ENCODE results near the gene RIBC1. TPM values are rescaled to one million over a fixed set of nuclear protein-coding genes. Genes with fewer than 3 reads are reported as not detected.
A peak's percentile ranks its signal among the peaks of the same experiment; 100 is the strongest.

Gene RIBC1
- polyA plus RNA-seq, 1 of the 3 experiments (the other 2 are of a cell fraction): 0.33 TPM

DNA sequence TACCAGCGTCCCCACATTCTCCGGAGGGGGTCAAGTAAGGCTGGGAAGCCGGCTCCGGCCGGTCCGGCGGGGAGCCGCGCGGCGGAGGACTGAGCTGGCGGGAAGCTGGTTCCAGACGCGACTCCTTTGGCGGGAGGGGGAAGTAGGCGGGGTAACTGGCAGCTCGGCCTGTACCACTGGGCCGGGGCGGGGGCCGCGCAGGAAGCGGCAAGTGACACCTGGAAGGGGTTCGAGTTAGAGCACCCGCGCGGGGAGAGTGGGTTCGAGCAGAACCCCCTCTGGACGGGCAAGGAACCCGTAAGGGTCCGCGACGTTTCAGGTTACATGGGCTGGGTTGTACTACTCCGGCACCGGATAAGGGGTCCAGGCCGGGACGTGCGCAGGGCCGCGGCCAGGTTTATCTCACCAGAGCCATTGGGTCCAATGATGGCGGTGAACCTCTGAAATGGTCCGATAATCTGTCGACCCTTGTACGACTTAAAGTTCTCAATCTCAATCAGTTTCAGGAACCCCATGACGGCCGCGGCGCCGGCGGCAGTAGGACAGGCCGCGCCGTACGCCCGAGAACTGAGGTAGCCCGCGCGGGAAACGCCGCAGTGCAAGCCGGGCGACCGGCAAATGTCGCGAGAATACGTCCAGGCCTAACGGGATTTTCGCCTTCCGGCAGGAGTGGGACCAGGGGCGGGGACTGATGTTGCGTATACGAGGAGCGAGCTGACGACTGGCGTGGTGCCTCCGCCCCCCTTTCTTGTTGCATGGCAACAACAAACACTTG is 400 bp upstream of the RIBC1 start, which contains the start of gene SMC1A (continued):
- TF ChIP-seq GATA2 (CRISPR knock-in tag; IDR thresholded peaks at IDR 0.05) (no peak), IRF3 (IDR thresholded peaks at IDR 0.05; ENCODE audit: low read depth, low read length) (no peak), FOXJ3 (CRISPR knock-in tag; IDR thresholded peaks at IDR 0.05) (no peak), ZBTB33 (IDR thresholded peaks at IDR 0.05; ENCODE audit: borderline replicate concordance, low read depth) (peak; percentile 98), NFIC (IDR thresholded peaks at IDR 0.05; ENCODE audit: borderline replicate concordance) (no peak), PBX3 (IDR thresholded peaks at IDR 0.05) (0 out of 2 replicates have a peak, but pooled peaks have one; percentile 9), ELF1 (IDR thresholded peaks at IDR 0.05) (peak; percentile 62)

DNA sequence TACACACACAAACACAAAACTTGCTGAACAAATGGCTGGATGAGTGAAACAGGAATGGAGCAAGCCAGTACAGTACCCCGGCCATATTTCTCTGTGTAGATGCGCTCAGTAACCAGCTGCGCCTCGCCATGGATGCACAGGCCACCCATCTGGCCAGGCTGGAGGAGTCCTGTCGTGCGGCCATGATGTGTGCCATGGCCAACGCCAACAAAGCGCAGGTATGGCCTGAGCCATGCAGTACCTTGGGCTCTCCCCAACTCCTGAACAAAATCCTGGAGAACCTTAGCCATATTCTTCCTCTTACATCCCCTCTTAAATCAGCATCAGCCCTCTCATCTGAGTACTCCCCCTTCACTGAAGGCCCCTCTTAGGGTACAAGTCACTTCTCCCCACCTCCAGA is 7.1 kb downstream of the RIBC1 start:
- no peak overlapping the region for H3K4me3 ChIP-seq (ENCODE audit: low read depth in 2 of 2, low read length in 1 of 2)
- no peaks in the 10 kb centered on the region for H3K9me3 ChIP-seq
- no peak overlapping the region for H3K4me2 ChIP-seq
- WGBS (ENCODE audit: low lambda C conversion rate): 100% methylated on average over 8 of the region's 8 CpGs
- no peaks in the 10 kb centered on the region for H4K20me1 ChIP-seq (ENCODE audit: insufficient read depth)
- DNase-seq: no peak
- H3K36me3 ChIP-seq (replicated peaks in 1 of 2; ENCODE audit: control insufficient read depth in 1 of 2, insufficient read depth in 2 of 2, low read length in 1 of 2): peaks cover 4 to 33% of the 10 kb centered on the region in 2 experiments
- H3K9me2 ChIP-seq: no peaks in the 10 kb centered on the region
- H2AFZ ChIP-seq (ENCODE audit: low read depth): no peak overlapping the region
- H3K9ac ChIP-seq: no peak overlapping the region
- CTCF ChIA-PET: no interaction called here
- peaks cover 3 to 8% of the 10 kb centered on the region in 2 experiments; a peak in 1 of 4 replicates for H3K4me1 ChIP-seq (ENCODE audit: control insufficient read depth in 1 of 2, insufficient read depth in 2 of 2, low read depth in 1 of 2, low read length in 1 of 2)
- H3K79me2 ChIP-seq (ENCODE audit: insufficient read depth): peaks cover 17% of the 10 kb centered on the region
- POLR2A ChIA-PET: no interaction called here
- no peak overlapping the region for H3K27ac ChIP-seq (ENCODE audit: low read depth in 2 of 2, low read length in 1 of 2)
- H3K27me3 ChIP-seq (ENCODE audit: insufficient read depth): no peaks in the 10 kb centered on the region
- peaks cover 4% of the 10 kb centered on the region for H3F3A ChIP-seq (replicated peaks; ENCODE audit: insufficient read depth)
- no peak for TF ChIP-seq YY1 (IDR thresholded peaks at IDR 0.05; ENCODE audit: low read depth)
- TF ChIP-seq TCF12 (IDR thresholded peaks at IDR 0.05): no peak
- no peak for TF ChIP-seq RFX5 (IDR thresholded peaks at IDR 0.05; ENCODE audit: low read length)
- no peak for TF ChIP-seq ELF1 (IDR thresholded peaks at IDR 0.05)
- TF ChIP-seq SIN3A (IDR thresholded peaks at IDR 0.05; ENCODE audit: borderline replicate concordance, low read depth, low read length): no peak
- no peak for TF ChIP-seq GABPA (IDR thresholded peaks at IDR 0.05; ENCODE audit: low read depth)
- TF ChIP-seq SMC3 (IDR thresholded peaks at IDR 0.05; ENCODE audit: low read depth, low read length): no peak
- TF ChIP-seq CTCF (IDR thresholded peaks at IDR 0.05): no peak
- no peak for TF ChIP-seq MEF2A (IDR thresholded peaks at IDR 0.05; ENCODE audit: borderline replicate concordance, low read depth)
- no peak for TF ChIP-seq POLR2AphosphoS5 (IDR thresholded peaks at IDR 0.05; ENCODE audit: low read depth, low read length)
- TF ChIP-seq, protein P1, sequence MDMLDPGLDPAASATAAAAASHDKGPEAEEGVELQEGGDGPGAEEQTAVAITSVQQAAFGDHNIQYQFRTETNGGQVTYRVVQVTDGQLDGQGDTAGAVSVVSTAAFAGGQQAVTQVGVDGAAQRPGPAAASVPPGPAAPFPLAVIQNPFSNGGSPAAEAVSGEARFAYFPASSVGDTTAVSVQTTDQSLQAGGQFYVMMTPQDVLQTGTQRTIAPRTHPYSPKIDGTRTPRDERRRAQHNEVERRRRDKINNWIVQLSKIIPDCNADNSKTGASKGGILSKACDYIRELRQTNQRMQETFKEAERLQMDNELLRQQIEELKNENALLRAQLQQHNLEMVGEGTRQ (IDR thresholded peaks at IDR 0.05; ENCODE audit: borderline replicate concordance, low read depth, low read length): no peak
- TF ChIP-seq, protein P2, sequence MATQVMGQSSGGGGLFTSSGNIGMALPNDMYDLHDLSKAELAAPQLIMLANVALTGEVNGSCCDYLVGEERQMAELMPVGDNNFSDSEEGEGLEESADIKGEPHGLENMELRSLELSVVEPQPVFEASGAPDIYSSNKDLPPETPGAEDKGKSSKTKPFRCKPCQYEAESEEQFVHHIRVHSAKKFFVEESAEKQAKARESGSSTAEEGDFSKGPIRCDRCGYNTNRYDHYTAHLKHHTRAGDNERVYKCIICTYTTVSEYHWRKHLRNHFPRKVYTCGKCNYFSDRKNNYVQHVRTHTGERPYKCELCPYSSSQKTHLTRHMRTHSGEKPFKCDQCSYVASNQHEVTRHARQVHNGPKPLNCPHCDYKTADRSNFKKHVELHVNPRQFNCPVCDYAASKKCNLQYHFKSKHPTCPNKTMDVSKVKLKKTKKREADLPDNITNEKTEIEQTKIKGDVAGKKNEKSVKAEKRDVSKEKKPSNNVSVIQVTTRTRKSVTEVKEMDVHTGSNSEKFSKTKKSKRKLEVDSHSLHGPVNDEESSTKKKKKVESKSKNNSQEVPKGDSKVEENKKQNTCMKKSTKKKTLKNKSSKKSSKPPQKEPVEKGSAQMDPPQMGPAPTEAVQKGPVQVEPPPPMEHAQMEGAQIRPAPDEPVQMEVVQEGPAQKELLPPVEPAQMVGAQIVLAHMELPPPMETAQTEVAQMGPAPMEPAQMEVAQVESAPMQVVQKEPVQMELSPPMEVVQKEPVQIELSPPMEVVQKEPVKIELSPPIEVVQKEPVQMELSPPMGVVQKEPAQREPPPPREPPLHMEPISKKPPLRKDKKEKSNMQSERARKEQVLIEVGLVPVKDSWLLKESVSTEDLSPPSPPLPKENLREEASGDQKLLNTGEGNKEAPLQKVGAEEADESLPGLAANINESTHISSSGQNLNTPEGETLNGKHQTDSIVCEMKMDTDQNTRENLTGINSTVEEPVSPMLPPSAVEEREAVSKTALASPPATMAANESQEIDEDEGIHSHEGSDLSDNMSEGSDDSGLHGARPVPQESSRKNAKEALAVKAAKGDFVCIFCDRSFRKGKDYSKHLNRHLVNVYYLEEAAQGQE (IDR thresholded peaks at IDR 0.05; ENCODE audit: low read depth, low read length): no peak
- no peak for TF ChIP-seq RXRA (IDR thresholded peaks at IDR 0.05; ENCODE audit: borderline replicate concordance, low read depth)
